ENCODE results near the gene ITPK1.

The ITPK1 gene

DNA sequence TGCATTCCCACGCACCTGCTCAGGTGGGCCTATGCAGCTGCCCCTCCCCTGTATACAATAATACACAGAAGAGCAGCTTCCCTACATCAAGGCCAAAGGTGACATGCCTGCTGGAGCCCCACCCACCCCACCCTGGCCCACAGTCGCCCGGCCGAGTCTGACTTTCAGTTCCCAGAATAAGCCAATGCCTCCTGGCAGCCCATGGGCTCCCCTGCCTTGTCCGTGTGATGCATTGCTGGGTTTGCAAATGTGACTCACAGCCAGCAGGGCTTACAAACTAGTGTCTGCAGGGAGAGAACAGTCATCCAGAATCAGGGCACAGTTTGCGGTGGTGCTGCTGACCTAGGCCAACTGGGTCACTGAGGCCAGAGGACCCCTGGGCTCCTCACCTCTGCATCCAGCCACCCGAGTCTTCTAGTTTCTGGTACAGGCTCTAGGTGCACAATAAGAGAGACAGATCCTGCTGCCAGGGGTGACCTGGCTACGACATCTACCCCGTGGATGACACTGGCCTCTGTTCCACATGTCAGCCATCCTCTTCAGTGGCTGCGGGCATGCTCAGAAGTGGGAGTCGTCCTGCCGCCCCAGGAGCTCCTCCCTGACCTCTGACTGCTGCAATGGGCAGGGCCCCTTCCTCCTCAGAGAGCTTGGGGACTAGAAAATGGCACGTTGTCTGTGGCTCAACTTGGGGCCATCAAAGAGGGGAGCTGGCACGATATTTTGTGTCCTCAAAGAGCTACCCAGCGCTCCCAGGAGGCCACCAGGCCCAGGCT, 108.3 kb downstream of the ITPK1 start:
- Histone ChIP-seq H3K27ac (peak overlapping the region in 8 of 21 experiments; percentile 1 to 66 (median 33)), H3K4me3 (no peak overlapping the region)

- peak overlapping the region in 4 of 21 experiments; percentile 43 to 61 (median 51) for H3K27ac ChIP-seq
- no peak overlapping the region for H3K4me3 ChIP-seq
Measured at GRCh38 chr14:93006567-93007051, 109.1 kb downstream of the ITPK1 start.

- Histone ChIP-seq H3K4me3 (no peak overlapping the region), H3K27ac (peak overlapping the region in 2 of 21 experiments; percentile 49 to 55)
Measured at GRCh38 chr14:93005838-93006237, 109.9 kb downstream of the ITPK1 start.

GRCh38 chr14:93005135-93005813, 110.5 kb downstream of the ITPK1 start:
- Histone ChIP-seq H3K27ac (peak overlapping the region in 3 of 21 experiments; percentile 17 to 49 (median 36)), H3K4me3 (no peak overlapping the region)

- no peak overlapping the region for H3K4me3 ChIP-seq
- H3K27ac ChIP-seq, result peak overlapping the region in 5 of 21 experiments; percentile 1 to 49 (median 20)
Measured at GRCh38 chr14:93004699-93005082, 111.0 kb downstream of the ITPK1 start.

- Histone ChIP-seq H3K27ac (peak overlapping the region in 5 of 21 experiments; percentile 1 to 36 (median 20)), H3K4me3 (no peak overlapping the region)
Measured at GRCh38 chr14:93003945-93004698, 111.6 kb downstream of the ITPK1 start.

GRCh38 chr14:93002851-93003298, 112.8 kb downstream of the ITPK1 start:
- Histone ChIP-seq H3K4me3 (no peak overlapping the region), H3K27ac (peak overlapping the region in 1 of 21 experiments; percentile 10)

DNA sequence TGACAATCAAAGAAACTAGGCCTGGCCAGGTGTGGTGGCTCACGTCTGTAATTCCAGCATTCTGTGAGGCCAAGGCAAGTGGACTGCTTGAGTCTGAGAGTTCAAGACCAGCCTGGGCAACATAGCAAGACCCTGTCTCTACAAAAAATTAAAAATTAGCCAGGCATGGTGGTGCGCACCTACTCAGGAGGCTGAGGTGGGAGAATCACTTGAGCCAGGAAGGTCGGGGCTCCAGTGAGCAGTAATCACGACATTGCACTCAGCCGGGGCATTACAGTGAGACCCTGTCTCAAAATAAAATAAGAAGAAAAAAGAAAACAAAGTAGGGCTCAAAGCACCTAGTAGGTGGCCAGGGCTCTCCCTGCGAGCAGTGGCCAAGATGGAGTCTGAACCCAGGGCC, 113.7 kb downstream of the ITPK1 start:
- no peak overlapping the region for H3K27ac ChIP-seq
- H3K4me3 ChIP-seq, result no peak overlapping the region

DNA sequence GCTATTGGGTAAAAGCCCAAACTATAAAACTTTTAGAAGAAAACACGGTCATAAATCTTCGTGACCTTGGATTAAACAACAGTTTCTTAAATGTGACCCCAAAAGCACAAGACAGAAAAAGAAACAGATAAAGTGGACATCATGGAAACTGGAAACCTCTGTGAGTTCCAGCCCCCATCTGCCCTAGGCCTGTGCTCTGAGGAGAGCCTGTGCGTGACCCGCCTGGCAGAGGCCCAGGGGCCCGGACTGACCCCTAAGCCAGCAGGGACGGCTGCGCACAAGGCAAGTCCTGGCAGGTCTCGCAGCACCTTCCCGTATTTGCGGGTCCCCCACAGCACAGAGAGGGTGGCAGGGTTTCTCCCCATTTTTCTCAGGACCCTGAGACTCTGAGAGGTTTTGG, 116.8 kb downstream of the ITPK1 start:
- H3K27ac ChIP-seq, result no peak overlapping the region
- no peak overlapping the region for H3K4me3 ChIP-seq

DNA sequence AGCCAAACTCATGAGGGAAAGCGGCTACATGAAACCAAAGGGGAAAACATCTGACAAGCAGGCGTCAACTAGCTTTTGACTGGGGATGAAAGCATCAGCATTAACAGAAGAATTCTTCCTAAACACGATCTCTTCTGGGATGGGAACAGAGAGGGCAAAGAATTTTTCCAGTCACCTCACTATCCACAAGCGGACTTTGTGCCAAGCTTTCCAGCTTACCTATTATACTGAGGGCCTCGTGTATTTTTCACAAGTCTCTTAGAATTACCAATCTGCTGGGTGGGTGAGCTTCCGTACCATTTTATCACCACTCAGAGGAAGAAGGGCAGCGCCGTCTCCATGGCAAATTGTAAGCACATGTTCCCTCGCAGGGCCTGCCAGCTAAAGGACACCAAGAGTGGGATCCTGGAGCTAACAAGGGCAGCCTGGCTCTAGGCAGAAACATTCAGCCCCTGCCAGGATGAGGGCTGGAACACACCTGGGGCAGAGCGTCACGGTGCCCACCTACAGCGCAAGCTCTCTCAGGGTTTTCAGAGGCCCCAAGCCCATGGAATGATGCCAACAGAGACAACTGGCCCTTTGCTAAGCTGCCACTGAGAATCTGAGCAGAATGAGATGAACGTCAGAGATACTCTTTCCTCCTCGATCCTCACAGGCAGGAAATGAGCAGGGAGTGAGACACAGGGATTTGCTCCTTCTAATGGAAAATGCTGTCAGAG, 118.2 kb downstream of the ITPK1 start:
- Histone ChIP-seq H3K4me3 (no peak overlapping the region), H3K27ac (no peak overlapping the region)

DNA sequence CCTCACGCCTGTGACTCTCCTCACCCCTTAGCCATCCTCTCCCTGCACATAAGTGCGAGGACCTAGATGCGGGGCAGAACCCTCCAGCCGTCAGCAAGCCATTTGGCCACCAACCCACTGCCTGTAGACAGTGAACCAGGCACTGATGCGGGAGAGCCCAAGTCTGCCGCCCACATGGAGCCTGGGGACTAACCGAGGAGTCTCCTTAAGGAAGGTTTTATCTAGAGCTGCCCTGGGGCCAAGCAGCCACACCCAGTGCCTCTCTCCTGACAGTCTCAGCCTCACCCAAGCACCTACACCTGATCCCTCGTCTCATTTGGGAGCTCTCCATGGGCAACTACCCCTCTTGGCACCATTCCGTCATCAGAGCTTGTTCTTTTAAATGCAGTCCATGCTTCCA, 120.1 kb downstream of the ITPK1 start:
- Histone ChIP-seq H3K27ac (no peak overlapping the region), H3K4me3 (no peak overlapping the region)

- Histone ChIP-seq H3K27ac (no peak overlapping the region), H3K4me3 (no peak overlapping the region)
Measured at GRCh38 chr14:92994942-92995341, 120.8 kb downstream of the ITPK1 start.

- no peak overlapping the region for H3K27ac ChIP-seq
- no peak overlapping the region for H3K4me3 ChIP-seq
Measured at GRCh38 chr14:92994131-92994676, 121.5 kb downstream of the ITPK1 start.

DNA sequence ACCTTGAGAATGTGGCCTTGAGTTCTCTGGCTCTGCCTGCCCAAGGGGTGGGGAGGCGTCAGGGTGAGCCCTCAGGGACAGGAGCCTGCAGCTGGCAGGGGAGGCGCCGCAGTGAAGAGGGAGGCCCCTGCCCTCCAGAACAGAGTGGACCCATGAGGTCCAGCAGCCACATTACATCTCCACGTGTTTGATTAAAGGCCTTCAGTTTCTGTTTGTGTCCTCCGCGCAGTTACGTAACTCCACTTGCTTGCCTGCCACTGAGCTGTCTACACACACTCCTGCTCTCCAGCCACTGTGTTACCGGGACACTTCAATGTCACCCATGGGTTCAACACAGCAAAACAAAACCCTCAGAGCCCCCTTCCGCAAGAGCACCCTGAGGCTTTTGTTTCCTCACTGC, 122.4 kb downstream of the ITPK1 start:
- H3K27ac ChIP-seq, result no peak overlapping the region
- H3K4me3 ChIP-seq, result no peak overlapping the region

GRCh38 chr14:92991536-92991935, 124.2 kb downstream of the ITPK1 start:
- Histone ChIP-seq H3K27ac (no peak overlapping the region), H3K4me3 (no peak overlapping the region)

- no peak overlapping the region for H3K27ac ChIP-seq
- H3K4me3 ChIP-seq, result no peak overlapping the region
Measured at GRCh38 chr14:92990456-92991430, 125.0 kb downstream of the ITPK1 start.

GRCh38 chr14:92988786-92989755, 126.7 kb downstream of the ITPK1 start:
- no peak overlapping the region for H3K27ac ChIP-seq
- H3K4me3 ChIP-seq, result no peak overlapping the region

All from skin epidermis (tissue), 12 donors.